Epithelial cell of proximal tubule (primary cell): Measurements from ENCODE around the gene SLC27A2. TPM values are rescaled to one million over a fixed set of nuclear protein-coding genes. Genes with fewer than 3 reads are reported as not detected.

Source experiments
- DNase-seq: peaks from one replicate; pipeline ENCODE4 v3.0.0-alpha.2; 2011; ENCODE audit warnings: low read depth
- H3K4me3 ChIP-seq: 2 replicates; pipeline ENCODE4 v1.5.1; 2011; ENCODE audit warnings: low read depth, mild to moderate bottlenecking, low read length
- CTCF ChIP-seq: conservative IDR thresholded peaks from 2 replicates; pipeline ENCODE4 v1.5.1; 2012; ENCODE audit warnings: low read depth, mild to moderate bottlenecking, low read length
- total RNA-seq: library from RNA; depleted of rRNA; stranded (reverse); fragments of >200 nt; gene quantifications from 2 replicates; pipeline ENCODE4 v1.2.3, GENCODE V29; 2015

Gene SLC27A2
- total RNA-seq, 1 donor from 2014 or later, result 6.2 TPM

GRCh38 chr15:50209809-50210208 lies 27.8 kb downstream of the SLC27A2 start:
- DNase-seq, result no peak
- TF ChIP-seq CTCF, result no peak
- no peak overlapping the region for H3K4me3 ChIP-seq

GRCh38 chr15:50210462-50211157 lies 28.6 kb downstream of the SLC27A2 start:
- no peak for TF ChIP-seq CTCF
- no peak for DNase-seq
- no peak overlapping the region for H3K4me3 ChIP-seq

GRCh38 chr15:50218291-50218690 lies 36.3 kb downstream of the SLC27A2 start:
- TF ChIP-seq CTCF, result no peak
- H3K4me3 ChIP-seq, result no peak overlapping the region

DNA sequence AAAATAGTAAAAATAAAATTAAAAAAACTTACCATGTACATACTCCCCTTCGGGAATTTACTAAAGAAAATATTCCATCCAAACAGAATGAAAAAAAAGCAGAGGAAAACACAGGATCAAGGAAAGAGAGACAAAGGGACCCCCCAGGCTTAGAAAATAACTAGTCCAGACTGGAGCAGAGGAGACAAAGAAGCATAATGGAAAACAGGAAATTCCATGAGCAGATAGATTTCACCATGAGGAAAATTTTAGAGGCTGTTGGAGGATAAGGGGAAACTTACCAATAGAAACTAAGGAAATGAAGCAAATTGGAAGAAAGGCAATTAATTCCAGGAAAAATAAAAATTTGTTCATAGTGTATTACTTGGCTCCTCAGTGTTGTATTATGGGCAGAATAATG lies 36.7 kb downstream of the SLC27A2 start:
- no peak for TF ChIP-seq CTCF
- H3K4me3 ChIP-seq, result no peak overlapping the region
- DNase-seq, result no peak

More at GRCh38 chr15:50218291-50218690, 36.3 kb downstream of the SLC27A2 start:
- DNase-seq, result no peak

- TF ChIP-seq CTCF, result no peak
- H3K4me3 ChIP-seq, result no peak overlapping the region
- no peak for DNase-seq
Measured at GRCh38 chr15:50219820-50220219, 37.8 kb downstream of the SLC27A2 start.

DNA sequence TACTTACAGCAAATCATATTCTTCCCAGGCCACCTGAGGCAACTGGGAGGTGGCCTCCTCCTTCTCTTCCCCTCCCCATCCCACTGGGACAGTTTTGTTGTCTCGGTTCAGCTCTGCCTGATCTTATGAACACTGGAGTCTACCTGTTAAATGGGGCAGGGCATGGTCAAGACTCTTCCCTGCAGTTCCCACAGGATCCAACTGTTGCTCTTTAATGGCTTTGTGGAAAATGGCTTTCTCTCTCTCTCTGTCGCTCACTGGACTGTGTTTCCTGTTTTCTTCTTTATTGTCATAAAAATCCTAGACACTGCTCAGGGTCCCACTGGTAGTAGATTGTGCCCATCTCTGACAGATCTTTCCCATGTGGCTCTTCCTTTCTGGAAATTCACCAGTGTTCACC lies 40.2 kb downstream of the SLC27A2 start:
- TF ChIP-seq CTCF, result no peak
- no peak for DNase-seq
- no peak overlapping the region for H3K4me3 ChIP-seq

- DNase-seq, result no peak
- no peak overlapping the region for H3K4me3 ChIP-seq
- no peak for TF ChIP-seq CTCF
Measured at GRCh38 chr15:50224606-50225005, 42.6 kb downstream of the SLC27A2 start.
